ENCODE measurements around the gene GBX1.
A peak's percentile ranks its signal among the peaks of the same experiment; 100 is the strongest.

Gene GBX1

DNA sequence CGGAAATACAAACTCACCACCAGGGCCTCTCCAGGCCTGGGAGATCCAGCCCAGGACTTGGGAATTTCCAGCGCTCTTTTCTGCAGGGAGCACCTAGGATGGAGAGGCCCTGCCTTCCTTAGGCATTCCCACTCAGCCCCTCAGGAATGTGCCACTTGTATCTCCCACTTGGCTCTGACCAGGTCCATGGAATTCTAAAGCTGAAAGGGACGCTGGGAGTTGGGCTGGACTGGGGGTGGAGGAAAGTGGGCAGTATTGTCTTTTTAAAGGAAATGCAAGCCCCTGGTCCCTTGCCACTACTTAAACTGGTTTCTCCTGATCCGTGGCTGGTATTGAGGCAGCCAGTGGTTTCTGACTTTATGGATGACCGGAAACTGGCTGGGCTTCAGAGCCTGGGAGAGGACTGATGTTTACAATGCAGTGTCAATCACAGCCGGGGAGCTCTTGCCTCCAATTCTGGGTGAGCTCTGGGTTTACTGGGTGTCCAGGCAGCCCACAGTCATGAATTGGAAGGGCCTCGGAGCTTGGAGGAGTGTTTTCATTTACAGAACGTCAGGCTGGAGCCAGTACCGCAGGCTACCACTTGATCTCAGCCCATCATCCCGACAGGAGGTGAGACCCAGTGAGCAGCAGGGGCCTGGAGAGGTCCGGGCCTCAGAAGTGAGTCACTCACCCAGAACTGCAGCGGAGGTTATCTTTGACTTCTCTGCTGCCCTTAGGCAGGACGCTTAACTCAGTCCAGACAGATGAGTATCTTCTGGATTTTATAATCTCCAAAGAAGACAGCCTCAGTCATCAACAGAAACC, 53.9 kb downstream of the GBX1 start:
- no peak for ATAC-seq

DNA sequence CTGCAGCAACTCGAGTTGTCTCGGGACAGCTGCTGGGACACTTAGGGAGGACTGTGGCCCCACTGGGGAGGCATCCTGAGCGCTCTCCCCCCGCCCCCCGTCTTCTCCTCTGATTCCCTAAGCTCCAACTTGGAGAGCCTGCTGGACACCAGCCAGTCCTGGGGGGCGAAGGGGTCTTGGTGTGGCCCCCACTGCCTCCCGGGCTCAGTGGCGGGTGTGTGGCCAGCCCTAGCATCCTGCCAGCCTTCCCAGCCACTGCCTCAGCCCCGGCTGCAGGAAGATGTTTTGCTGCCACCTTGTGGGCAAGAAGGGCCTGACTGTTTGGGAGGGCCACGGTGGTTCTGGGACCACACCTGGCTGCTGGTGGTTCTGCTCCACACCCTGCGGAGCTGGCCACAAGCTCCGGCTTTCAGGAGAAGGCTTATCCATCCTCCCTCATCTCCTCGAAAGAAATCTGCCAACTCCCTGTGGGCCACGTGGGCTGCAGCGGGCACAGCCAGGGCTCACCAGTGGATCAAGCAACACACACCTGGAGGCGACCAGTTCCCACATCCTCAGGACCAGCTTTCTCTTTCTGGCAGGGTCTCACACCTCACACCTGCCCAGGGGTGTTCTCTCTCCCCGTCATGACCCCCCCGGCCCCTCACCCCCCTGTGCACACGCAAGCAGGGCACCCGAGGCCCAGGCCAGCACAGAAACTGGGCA, 56.4 kb downstream of the GBX1 start:
- peak; percentile 71 to 81 for ATAC-seq

DNA sequence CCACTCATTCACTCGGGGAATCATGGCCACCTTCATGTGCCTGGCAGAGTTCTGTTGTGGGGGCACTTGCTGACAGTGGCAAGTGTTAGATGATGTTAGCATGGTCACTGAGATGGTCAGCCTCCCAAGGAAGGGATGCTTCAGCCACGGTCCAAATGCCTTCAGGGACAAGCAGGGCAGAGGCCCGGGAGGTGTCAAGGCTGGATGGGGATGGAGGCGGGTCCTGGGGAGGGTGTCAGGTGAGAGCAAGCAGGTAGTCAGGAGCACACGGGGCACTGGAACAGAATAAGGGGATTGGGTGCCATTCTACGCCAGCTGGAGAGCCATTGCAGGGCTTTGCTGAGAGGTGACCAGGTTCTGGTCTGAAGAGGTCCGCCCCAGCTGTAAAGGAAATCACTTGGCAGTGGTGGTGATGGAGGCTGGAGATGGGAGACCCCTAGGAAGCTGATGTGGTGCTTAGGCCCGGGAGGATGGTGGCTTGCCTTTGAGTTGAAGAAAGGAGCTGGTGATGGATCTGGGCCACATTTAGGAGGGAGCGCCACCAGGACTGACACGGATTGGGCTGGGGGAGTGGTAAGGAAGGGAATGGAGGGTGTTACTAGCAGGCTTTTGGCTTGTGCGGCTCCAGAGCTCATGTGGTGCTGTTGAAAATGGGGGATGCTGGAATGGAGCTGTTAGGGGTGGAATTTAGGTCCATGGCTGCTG, 57.1 kb downstream of the GBX1 start:
- no peak for ATAC-seq

DNA sequence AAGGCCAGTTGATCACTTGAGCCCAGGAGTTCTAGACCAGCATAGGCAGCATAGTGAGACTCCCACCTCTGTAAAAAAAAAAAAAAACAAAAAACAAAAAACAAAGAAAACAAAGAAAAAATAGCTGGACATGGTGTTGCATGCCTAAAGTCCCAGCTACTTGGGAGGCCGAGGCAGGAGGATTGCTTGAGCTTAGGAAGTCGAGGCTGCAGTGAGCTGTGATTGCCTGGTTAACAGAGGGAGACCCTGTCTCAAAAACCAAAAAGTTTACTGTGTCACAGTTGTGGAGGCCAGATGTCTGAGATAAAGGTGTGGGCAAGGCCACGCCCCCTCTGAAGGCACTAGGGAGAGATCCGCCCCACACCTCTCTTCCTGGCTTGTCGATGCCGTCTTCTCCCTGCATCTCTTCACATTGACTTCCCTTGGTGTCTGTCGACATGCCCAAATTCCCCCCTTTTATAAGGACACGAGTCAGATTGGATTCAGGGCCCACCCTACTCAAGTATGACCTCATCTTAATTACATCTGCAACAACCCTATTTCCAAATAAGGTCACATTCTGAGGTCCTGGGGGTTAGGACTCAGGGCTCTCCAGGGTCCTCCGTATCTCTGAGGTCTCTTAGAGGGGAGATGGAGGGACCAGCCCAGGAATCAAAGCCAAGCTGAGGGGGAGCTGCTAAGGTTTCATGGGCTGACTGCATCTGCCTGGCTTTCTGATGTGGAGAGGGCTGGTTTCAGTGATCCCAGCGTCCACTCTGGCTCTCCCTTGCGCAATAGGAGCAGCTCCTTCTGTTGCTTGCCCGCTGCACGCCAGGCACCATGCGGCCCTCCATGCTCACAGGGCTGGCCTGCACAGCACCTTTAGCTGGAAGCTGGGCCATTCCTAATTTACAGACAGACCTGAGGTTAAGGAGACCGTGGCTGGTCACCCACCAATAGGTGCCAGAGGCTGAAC, 58.1 kb downstream of the GBX1 start:
- no peak for ATAC-seq

DNA sequence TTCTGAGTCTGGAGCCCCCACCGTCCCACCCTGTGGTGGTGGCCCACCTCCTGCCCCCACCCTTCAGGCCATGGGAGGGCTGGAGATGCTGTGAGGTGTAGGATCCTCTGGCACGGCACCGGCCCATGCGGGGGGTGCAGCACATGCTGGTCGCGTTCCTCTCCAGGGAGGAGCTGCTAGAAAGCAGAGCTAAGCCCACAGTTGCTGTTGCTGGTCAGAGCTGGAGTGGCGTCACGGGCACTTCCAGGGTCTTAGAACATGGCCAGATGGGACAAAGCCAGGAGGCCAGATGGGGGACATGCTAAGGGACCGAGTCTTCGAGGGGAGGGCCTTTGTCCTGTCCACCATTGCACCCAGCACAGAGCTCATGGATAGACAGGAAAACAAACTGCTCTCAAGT, 59.6 kb downstream of the GBX1 start:
- no peak for ATAC-seq

DNA sequence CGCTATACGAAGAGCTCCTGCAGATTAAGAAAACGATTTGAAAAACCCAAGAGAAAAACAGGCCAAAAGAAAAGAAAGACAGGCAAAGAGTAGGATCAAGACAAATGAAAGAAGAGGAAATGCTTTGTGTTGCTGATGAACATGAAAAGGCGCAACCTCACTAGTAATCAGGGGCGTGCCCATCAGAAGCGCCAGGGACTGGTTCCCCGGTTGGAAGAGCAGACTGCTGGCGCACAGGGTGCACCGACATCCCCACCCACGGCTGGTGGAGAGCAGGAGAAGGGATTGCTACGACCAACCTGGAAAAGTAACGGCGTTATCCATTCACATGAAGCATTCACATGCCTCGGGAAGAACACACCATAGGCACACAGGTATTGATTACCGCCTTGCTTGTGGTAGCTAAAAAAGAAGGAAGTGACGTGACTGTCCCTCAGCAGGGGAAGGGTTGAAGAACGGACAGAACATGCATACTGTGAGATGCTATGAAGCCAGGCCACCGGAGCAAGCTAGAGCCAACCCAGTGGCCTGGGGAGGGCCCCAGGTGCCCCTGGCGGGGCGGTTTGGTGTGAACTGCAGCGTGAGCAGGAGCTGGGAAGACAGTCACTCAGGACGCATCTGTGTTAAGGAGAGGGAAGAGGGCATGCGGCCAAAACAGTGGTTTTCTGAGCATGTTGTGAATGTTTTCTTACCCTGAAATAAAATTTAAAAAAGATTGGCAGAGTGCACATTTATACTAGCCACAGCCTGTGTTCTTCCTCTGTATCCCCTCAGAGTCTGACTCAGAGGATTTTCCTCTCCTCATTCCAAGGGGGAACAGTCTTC, 62.9 kb downstream of the GBX1 start:
- ATAC-seq: no peak

DNA sequence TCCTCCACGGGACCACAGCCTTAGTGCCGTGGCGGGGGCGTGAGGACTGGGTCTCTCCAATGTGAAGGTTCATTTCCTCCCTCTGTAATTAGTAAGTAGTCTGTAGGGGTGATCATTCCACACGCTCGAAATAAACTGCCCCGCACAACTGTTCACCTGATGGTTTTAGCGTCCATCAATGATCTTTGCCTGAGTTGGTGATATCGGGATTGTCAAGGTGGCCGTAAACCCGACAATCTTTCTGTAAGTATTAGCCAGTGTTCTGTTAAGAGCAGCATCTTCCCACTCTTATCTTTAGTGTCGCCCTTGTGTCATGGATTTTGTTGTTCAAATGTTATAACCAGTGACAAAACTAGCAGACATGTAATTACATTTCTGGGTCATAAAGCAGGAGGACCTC, 63.5 kb downstream of the GBX1 start:
- ATAC-seq: no peak

DNA sequence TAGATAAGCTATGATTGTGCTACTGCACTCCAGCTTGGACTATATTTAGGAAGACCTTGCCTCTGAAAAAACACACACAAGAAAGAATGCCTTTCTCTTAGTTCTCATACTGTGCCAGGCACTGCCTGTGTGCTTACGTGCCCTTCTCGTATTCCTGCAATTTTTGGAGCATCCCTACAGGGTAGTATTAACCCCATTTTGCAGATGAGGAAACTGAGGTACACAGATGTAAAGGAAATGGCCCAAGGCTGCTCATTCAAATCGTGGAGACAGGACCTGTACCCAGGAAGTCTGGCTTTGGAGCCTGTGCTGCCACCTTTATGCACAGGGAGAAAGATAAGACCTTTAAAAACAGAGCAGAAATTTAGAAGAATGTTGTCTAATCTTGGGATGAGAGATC, 64.5 kb downstream of the GBX1 start:
- ATAC-seq: no peak

DNA sequence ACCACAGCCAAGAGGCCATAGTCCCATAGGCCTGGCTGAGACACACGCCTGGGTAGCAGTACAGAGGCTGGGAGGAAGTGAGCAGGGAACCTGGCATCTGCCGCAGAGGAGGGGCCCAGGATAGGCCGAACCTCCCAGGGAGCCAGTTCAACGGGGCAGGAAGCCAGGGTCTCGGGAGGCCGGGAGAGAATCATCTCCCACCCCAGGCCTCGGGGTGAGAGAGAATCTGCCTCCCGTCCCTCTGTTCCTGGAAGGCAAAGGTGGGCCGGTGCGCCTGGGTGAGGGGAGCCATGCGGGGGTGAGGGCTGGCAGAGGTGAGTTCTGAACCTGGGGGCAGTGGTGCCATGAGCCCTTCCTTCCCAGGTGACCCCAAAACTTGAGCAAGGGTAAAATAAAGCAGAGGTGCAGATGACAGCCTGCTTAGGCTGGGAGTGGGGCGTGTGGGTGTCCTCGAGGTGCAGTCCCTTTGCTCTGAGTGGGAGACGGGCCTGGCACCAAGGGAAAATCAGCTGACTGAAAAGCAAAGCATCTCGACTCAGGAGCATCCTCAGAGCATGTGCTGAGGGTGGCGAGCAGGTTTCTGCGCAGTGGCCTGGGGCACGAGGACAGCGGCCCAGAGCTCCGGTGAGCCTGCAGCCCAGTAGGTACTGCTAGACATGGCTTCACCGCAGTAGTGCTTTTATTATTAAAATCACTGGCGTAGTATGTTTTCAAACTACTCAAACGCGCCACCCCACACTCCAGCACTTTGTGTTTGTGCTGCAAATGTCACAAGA, 65.7 kb downstream of the GBX1 start:
- ATAC-seq: no peak

DNA sequence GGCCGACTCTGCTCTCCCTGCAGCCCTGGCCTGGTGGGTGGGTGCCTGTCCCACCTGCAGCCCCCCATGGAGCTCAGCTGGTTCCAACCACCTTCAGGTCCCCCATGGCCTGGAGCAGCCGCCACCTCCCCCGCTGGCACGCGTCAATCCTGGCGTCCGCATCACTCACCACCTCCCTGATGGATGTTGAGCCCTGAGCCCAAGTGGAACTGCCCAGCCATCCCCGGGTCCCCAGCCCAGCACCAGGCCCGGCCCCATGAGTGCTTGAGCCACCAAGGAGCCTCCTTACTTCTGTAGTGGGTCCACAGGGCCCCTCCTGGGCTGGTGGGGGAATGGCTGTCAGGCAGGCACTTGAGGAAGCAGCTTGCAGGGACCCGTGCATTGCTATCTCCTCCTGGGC, 66.6 kb downstream of the GBX1 start:
- no peak for ATAC-seq

DNA sequence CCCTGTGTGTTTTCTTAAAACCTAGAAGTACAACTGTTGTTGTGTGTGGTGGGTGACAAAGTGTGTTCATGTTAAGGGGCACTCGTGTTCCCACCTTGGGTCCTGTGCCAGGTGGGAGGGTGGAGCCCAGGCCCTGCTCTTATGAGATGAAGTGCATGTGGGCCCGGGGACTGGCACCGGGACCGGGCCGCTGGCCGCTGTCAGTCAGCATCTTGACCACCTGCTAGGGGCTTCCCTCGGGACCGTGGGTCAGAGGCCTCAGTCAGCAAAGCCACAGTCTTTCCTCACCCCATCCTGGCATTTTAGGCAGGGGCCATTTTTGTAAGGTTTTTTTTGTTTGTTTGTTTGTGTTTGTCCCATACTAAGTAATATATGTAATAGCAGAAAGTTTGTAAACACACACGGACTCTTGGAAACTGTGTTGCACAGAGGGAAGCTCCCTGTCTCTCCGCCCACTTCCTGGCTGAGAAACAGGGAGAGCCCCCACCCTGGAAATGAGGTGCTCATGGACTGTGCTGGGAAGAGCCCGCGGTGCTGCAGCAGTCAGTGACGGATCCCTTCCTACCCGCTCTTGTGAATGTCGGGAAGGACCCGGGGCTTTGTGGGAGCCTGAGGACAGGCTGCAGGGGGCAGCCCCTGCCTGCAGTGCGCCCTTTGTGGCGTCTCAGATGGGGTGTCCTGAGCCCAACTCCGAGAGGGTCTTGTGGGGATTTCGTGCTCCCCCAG, 67.8 kb downstream of the GBX1 start:
- ATAC-seq: no peak

All from activated CD4-positive, CD25-positive, alpha-beta regulatory T cell treated with anti-CD3 and anti-CD28 coated beads, Interleukin-2, amount 50 U/mL, for 24 hours (primary cell).